Breast epithelium (tissue), 4 donors: ENCODE measurements around the gene MAP10. TPM values are rescaled to one million over a fixed set of nuclear protein-coding genes. Genes with fewer than 3 reads are reported as not detected.
A peak's percentile ranks its signal among the peaks of the same experiment; 100 is the strongest.

Experiments
- DNase-seq, 2 donors: peaks; one replicate each; pipeline ENCODE4 v3.0.0-alpha.2; 2019; ENCODE audit warnings: low spot score in 2 of 2
- H3K27ac ChIP-seq, 2 donors: fragments of 200-600 bp; sonication (generic) in 1 of 2; one replicate each; pipeline ENCODE4 v1.5.1; 2016 to 2019; ENCODE audit warnings: mild to moderate bottlenecking in 1 of 2
- H3K27me3 ChIP-seq, 2 donors: fragments of 200-600 bp; sonication (generic) in 1 of 2; one replicate each; pipeline versions ENCODE4 v1.5.1 to v1.6.0; 2017 to 2019; ENCODE audit warnings: control low read depth in 1 of 2, mild to moderate bottlenecking in 1 of 2
- H3K36me3 ChIP-seq: fragments of 200-600 bp; one replicate; pipeline ENCODE4 v1.5.1; 2019
- H3K4me1 ChIP-seq, 2 donors: fragments of 200-600 bp; sonication (generic); one replicate each; pipeline ENCODE4 v1.5.1; 2016 to 2019; ENCODE audit warnings: control low read depth in 1 of 2
- H3K4me3 ChIP-seq, 3 donors: fragments of 200-600 bp; sonication (generic); 1 replicate in 2 of 3; 2 replicates in 1 of 3; pipeline ENCODE4 v1.5.1; 2016 to 2019; ENCODE audit warnings: mild to moderate bottlenecking in 3 of 3, moderate library complexity in 2 of 3
- H3K9me3 ChIP-seq, 2 donors: fragments of 200-600 bp; sonication (generic) in 1 of 2; one replicate each; pipeline ENCODE4 v1.5.1; 2016 to 2019; ENCODE audit warnings: control low read depth in 1 of 2
- POLR2A ChIP-seq: fragments of 450-650 bp; IDR thresholded peaks from one replicate; pipeline ENCODE4 v1.6.1; 2016; ENCODE audit warnings: antibody characterized with exemption, mild to moderate bottlenecking, moderate library complexity
- POLR2AphosphoS5 ChIP-seq, 3 donors: sonication (generic); formaldehyde crosslinking; IDR thresholded peaks; one replicate each; pipeline ENCODE4 v1.6.1; 2017; ENCODE audit warnings: antibody characterized with exemption in 3 of 3
- intact Hi-C: fragments of 100-400 bp; cut with DNase I; formaldehyde crosslinking; loops from one replicate; pipeline ENCODE4 v1.15.1; 2023; ENCODE audit warnings: low total_unique reads
- total RNA-seq, 3 donors: library from RNA; depleted of rRNA; stranded (reverse); fragments of >200 nt; gene quantifications; one replicate each; pipeline ENCODE4 v1.1.0, GENCODE V29; 2016
- TF ChIP-seq, protein P1 (sequence below), 3 donors: fragments of 450-650 bp; IDR thresholded peaks; one replicate each; pipeline ENCODE4 v1.5.1; 2016 to 2017; ENCODE audit warnings: antibody characterized with exemption in 3 of 3, mild to moderate bottlenecking in 3 of 3, moderate library complexity in 3 of 3

The MAP10 gene, protein sequence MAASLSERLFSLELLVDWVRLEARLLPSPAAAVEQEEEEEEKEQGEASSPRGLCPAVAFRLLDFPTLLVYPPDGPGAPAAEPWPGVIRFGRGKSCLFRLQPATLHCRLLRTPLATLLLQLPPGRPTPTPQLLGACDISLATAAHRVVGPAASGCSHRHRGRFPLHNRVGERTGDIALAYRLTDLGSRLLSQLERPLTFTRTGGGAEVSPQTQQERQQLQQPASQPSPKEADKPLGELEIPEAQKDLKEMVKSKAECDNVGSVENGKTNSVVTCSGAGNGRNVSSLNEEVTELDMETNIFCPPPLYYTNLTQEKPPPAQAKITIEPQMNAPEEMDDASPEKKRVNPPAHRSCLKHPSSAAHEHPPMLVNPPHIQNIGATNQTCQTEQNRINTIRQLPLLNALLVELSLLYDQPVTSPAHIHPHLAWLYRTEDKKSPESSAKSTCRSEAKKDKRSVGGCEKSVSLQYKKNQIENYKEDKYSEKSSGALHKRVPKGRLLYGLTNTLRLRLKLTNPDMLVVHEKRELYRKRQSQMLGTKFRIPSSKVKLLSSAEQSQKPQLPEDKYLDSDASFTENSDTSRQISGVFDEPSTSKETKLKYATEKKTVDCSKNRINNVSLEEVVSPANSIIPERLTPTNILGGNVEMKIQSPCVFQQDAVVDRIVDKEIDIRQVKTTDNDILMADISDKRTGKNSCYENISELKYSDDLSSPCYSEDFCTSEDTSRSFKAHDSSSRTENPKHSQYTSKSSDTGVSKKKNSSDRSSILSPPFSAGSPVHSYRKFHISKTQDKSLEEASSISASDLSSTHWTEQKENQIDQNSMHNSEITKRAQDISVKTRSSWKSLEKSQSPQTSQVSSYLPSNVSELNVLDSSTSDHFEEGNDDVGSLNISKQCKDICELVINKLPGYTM
- total RNA-seq = 1 to 10 TPM; 1.6 to 3.4 (median 2.9) TPM

DNA sequence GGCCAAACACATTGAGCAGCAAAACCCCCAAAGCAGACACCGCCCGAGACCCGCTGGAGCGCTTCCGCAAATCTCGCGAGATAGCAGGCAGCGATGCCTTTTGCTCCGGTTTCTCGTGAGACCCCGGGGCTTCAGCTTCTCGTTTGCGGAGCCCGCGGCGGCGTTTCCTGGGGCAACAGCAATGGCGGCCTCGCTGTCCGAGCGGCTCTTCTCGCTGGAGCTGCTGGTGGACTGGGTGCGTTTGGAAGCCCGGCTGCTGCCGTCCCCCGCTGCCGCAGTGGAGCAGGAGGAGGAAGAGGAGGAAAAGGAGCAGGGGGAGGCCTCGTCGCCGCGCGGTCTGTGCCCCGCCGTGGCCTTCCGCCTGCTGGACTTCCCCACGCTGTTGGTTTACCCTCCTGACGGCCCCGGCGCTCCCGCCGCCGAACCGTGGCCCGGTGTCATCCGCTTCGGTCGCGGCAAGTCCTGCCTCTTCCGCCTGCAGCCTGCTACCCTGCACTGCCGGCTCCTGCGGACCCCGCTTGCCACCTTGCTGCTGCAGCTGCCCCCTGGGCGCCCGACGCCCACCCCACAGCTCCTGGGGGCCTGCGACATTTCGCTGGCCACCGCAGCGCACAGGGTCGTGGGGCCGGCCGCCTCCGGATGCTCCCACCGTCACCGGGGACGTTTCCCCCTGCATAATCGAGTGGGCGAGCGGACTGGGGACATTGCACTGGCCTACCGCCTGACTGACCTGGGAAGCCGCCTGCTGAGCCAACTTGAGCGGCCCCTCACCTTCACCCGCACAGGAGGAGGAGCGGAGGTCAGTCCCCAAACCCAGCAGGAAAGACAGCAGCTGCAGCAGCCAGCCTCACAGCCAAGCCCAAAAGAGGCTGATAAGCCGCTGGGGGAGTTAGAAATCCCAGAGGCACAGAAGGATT is at the start of gene MAP10:
MAP10 (plus strand) TSS at position 148 of the 917 bp plus-strand sequence; CDS start at position 182, 34 bp downstream.
- DNase-seq = peak; percentile 21 to 62
- intact Hi-C loops = no loop called here

DNA sequence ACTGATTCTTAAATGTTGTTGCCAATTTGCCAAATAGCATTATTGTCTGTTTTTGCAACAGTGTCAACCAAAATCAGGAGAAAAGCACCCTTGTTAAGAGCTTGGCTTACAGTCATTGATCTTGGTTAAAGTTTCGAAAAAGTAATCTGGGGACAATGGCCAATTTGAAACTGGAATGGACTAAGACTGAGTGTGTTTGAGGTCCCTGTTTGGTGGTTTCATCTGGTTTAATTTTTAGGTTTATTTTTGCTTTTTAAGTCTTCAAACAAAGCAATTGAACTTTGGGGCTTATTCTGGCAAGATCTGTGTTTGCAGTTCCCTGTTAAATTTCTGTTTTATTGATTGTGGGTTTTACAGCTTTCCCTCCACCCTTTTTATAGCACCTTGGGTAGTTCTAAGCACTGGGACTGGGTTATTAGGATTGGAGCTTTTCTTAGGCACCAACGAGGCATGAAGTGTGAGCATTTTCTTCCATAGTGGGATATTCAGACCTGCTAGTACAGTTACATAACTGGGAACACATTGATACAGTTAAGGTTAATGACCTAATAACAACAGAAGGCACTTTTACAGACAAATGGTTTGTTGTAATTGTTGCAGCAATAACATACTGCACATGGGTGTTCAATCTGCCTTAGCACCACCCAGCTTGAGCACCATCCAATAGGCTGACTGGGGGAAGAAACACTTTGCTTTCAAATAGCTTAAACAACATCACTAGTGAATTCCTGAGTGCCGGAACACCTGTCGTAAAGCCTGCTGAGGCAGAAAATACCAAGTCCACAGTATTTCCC is 40.6 kb upstream of the MAP10 start:
- DNase-seq = no peak

More for the DNA sequence above, at the start of gene MAP10:
- Histone ChIP-seq H3K27ac (peak within 1 kb of the TSS; percentile 87 to 95), H3K36me3 (no peaks in the 10 kb centered on the region), H3K4me3 (peak within 1 kb of the TSS; percentile 67 to 92 (median 85)), H3K4me1 (no peaks in the 10 kb centered on the region), H3K9me3 (no peaks in the 10 kb centered on the region), H3K27me3 (no peaks in the 10 kb centered on the region)
- TF ChIP-seq, protein P1, sequence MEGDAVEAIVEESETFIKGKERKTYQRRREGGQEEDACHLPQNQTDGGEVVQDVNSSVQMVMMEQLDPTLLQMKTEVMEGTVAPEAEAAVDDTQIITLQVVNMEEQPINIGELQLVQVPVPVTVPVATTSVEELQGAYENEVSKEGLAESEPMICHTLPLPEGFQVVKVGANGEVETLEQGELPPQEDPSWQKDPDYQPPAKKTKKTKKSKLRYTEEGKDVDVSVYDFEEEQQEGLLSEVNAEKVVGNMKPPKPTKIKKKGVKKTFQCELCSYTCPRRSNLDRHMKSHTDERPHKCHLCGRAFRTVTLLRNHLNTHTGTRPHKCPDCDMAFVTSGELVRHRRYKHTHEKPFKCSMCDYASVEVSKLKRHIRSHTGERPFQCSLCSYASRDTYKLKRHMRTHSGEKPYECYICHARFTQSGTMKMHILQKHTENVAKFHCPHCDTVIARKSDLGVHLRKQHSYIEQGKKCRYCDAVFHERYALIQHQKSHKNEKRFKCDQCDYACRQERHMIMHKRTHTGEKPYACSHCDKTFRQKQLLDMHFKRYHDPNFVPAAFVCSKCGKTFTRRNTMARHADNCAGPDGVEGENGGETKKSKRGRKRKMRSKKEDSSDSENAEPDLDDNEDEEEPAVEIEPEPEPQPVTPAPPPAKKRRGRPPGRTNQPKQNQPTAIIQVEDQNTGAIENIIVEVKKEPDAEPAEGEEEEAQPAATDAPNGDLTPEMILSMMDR (IDR thresholded peaks at IDR 0.05) = no peak
- no peak for TF ChIP-seq POLR2A
- peak in 2 of 3 donors; percentile 17 to 42 for TF ChIP-seq POLR2AphosphoS5 (IDR thresholded peaks at IDR 0.05)

DNA sequence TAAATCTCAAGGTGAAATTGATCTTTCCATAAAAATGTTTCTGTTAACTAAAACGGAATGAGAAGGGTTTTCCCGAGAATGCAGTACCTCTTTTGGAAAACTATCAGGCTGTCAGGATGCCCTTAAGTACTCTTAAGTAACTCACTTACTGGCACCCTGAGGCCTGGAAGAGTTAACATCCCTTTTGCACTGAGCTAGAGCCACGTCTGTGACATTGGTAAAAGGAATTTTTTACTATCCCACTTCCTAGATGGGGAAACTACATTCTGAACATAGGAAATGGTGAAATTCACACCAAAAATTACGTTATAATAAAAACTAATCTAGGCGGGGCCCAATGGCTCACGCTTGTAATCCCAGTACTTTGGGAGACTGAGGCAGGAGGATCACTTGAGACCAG is 39.7 kb upstream of the MAP10 start:
- no peaks in the 10 kb centered on the region for H3K4me1 ChIP-seq
- intact Hi-C loops = no loop called here
- no peaks in the 10 kb centered on the region for H3K27me3 ChIP-seq
- no peaks in the 10 kb centered on the region for H3K9me3 ChIP-seq
- no peaks in the 10 kb centered on the region for H3K36me3 ChIP-seq
- H3K4me3 ChIP-seq = no peak overlapping the region
- TF ChIP-seq, protein P1 (IDR thresholded peaks at IDR 0.05) = no peak
- TF ChIP-seq POLR2A = no peak
- TF ChIP-seq POLR2AphosphoS5 (IDR thresholded peaks at IDR 0.05) = no peak
- DNase-seq = no peak
- no peak overlapping the region for H3K27ac ChIP-seq

More for the DNA sequence above, 40.6 kb upstream of the MAP10 start:
- Histone ChIP-seq H3K4me3 (no peak overlapping the region), H3K9me3 (no peaks in the 10 kb centered on the region), H3K27ac (no peak overlapping the region), H3K4me1 (no peaks in the 10 kb centered on the region), H3K27me3 (no peaks in the 10 kb centered on the region), H3K36me3 (no peaks in the 10 kb centered on the region)
- intact Hi-C loops = no loop called here
- TF ChIP-seq, protein P1 (IDR thresholded peaks at IDR 0.05) = no peak
- no peak for TF ChIP-seq POLR2A

DNA sequence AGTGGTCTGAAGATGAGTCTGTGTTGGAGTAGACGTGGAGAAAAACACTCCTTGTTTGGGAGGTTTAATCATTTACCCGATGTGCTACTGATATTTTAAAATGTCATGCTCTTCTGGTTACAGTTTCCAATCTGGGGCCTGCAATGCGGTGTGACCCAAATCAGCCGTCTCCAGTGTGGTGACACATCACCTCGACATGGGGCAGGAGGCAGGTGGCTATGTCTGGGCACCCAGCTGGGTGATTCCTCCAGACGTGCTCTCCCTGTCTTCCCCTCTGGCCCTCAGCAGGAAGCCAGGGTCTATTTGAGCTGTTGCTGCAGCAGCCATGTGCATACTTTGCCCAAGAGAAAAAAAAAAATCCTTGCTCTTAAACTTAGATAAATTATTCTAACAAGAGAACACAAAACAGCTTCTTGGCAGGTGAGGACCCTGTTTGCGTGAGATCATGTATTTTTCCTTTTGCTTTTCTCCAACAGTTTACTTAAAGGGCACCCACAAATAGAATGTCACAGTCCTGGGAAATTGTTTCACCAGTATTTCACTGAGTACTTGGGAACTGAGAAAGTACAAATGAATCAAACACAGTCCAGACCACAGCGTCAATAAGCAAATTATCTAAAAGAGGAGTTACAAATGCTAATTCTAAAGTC is 38.9 kb upstream of the MAP10 start:
- Histone ChIP-seq H3K9me3 (no peaks in the 10 kb centered on the region), H3K36me3 (no peaks in the 10 kb centered on the region), H3K27ac (peak overlapping the region; percentile 74 to 81), H3K27me3 (no peaks in the 10 kb centered on the region), H3K4me1 (no peaks in the 10 kb centered on the region), H3K4me3 (no peak overlapping the region)
- no peak for TF ChIP-seq POLR2A
- TF ChIP-seq, protein P1 (IDR thresholded peaks at IDR 0.05) = no peak
- TF ChIP-seq POLR2AphosphoS5 (IDR thresholded peaks at IDR 0.05) = no peak
- DNase-seq = no peak
- intact Hi-C loops = no loop called here
